Smooth muscle cell (in vitro differentiated cells): ENCODE results near the gene CTBP2. TPM values are rescaled to one million over a fixed set of nuclear protein-coding genes. Genes with fewer than 3 reads are reported as not detected.

ENCODE experiments used
- microRNA-seq: library from miRNA; unstranded; fragments of <30 nt; microRNA quantifications from one replicate; pipeline ENCODE4, GENCODE V29; 2016; ENCODE audit warnings: borderline number of aligned reads
- polyA plus RNA-seq: library from polyadenylated mRNA; unstranded; fragments of >200 nt; fragmentation: Nextera tagmentation; extraction: Ambion mirVana; gene quantifications from 2 replicates; pipeline ENCODE4 v1.2.1, GENCODE V29; 2016
- small RNA-seq: library from RNA; depleted of rRNA; stranded (forward); fragments of <200 nt; gene quantifications from one replicate; pipeline ENCODE3, GENCODE V24; 2014
- total RNA-seq: library from RNA; depleted of rRNA; stranded (reverse); fragments of >200 nt; gene quantifications from 2 replicates; pipeline ENCODE4 v1.2.3, GENCODE V29; 2014

CTBP2 gene
- total and polyA plus RNA-seq, 2 experiments from 2014 or later: 49.9 to 69.5 TPM

Small RNA genes lying within 50 kb of the gene (microRNA-seq; reads per million reads assigned to microRNA genes)
- not detected for gene MIR4296

Small RNA genes lying within 50 kb of the gene (small RNA-seq; reads per million reads assigned to genes)
- gene MIR4296 (0.11 reads per million), gene MRPS21P6 (not detected)

Other genes with a start within 250 kb of the CTBP2 start
- gene ZRANB1, start 218.4 kb downstream of the CTBP2 start, total RNA-seq: 24.1 and 30.2 TPM in 2 replicates
- gene ZRANB1, start 218.4 kb downstream of the CTBP2 start, polyA plus RNA-seq: 7.5 and 8.2 TPM in 2 replicates